BJ (cell line): ENCODE measurements around the gene ATP8B3. TPM values are rescaled to one million over a fixed set of nuclear protein-coding genes. Genes with fewer than 3 reads are reported as not detected.

Experiments
- CTCF ChIA-PET: fragments of 350-600 bp; formaldehyde crosslinking; extraction: SDS; loops from one replicate; lab custom pipeline; 2021; ENCODE audit warnings: antibody characterized with exemption, inconsistent platforms; lab: Yijun Ruan, JAX
- POLR2A ChIA-PET: fragments of 300-600 bp; sonication (Branson Sonifier 250); formaldehyde crosslinking; extraction: SDS; loops from one replicate; lab custom pipeline; 2021; ENCODE audit warnings: antibody characterized with exemption; lab: Charles Lee
- DNase-seq: peaks from one replicate; pipeline ENCODE4 v3.0.0-alpha.2; 2011; ENCODE audit warnings: low read depth
- H3K27me3 ChIP-seq: 2 replicates; pipeline ENCODE4 v1.6.0; 2011; ENCODE audit warnings: low read length; ENCODE audit not compliant: control insufficient read depth, insufficient read depth
- H3K36me3 ChIP-seq: 2 replicates; pipeline ENCODE4 v1.5.1; 2011; ENCODE audit warnings: low read length; ENCODE audit not compliant: control insufficient read depth, insufficient read depth
- H3K4me3 ChIP-seq: 2 replicates; pipeline ENCODE4 v1.5.1; 2011; ENCODE audit warnings: low read depth, mild to moderate bottlenecking, control low read depth, low read length
- CTCF ChIP-seq: IDR thresholded peaks from 2 replicates; pipeline ENCODE4 v1.5.1; 2011; ENCODE audit warnings: low read depth, mild to moderate bottlenecking, control low read depth, inconsistent platforms, low read length, moderate library complexity; ENCODE audit not compliant: insufficient read depth
- polyA plus RNA-seq: library from polyadenylated mRNA; depleted of rRNA; stranded (reverse); fragments of >200 nt; gene quantifications from 2 replicates; pipeline ENCODE4 v1.2.3, GENCODE V29; 2011

Gene ATP8B3
- polyA plus RNA-seq, 1 experiment, result 4.6 TPM

GRCh38 chr19:1853295-1854038 is 41.4 kb upstream of the ATP8B3 start:
- no peak for DNase-seq
- H3K27me3 ChIP-seq, result no peaks in the 10 kb centered on the region
- POLR2A ChIA-PET, result interaction anchor here (0.6 kb wide), 1 partner anchor 585 kb away, joined by 3 read pairs; the partner anchor contains the start of gene CIRBP
- H3K4me3 ChIP-seq, result no peak overlapping the region
- CTCF ChIA-PET, result interaction anchor here (0.5 to 2.1 kb wide), 5 partner anchors 13 to 34 kb away, joined by 3 to 11 read pairs (median 4); no protein-coding TSS in a partner anchor
- H3K36me3 ChIP-seq, result peaks cover 3% of the 10 kb centered on the region
- peak; percentile 94 for TF ChIP-seq CTCF

- ChIA-PET CTCF (interaction anchor here (0.9 to 2.1 kb wide), 5 partner anchors 12 to 168 kb away, joined by 3 to 11 read pairs (median 4); no protein-coding TSS in a partner anchor), POLR2A (interaction anchor here (0.6 kb wide), 1 partner anchor 584 kb away, joined by 3 read pairs; the partner anchor contains the start of gene CIRBP)
- DNase-seq, result no peak
- peaks cover 3% of the 10 kb centered on the region for H3K36me3 ChIP-seq
- TF ChIP-seq CTCF, result no peak
- H3K4me3 ChIP-seq, result no peak overlapping the region
- H3K27me3 ChIP-seq, result no peaks in the 10 kb centered on the region
These were observed 40.6 kb upstream of the ATP8B3 start for GRCh38 chr19:1852581-1853128.

- CTCF ChIA-PET, result interaction anchor here (0.8 to 2.1 kb wide), 5 partner anchors 14 to 168 kb away, joined by 3 to 11 read pairs (median 3); no protein-coding TSS in a partner anchor
- DNase-seq, result no peak
These were observed 39.8 kb upstream of the ATP8B3 start for GRCh38 chr19:1851654-1852580.

GRCh38 chr19:1850809-1851653 is 39.0 kb upstream of the ATP8B3 start:
- ChIA-PET CTCF (interaction anchor here (0.8 to 2.1 kb wide), 2 partner anchors 13 to 25 kb away, joined by 3 to 11 read pairs; no protein-coding TSS in a partner anchor), POLR2A (no interaction called here)
- DNase-seq, result no peak
- TF ChIP-seq CTCF, result no peak
- peaks cover 3% of the 10 kb centered on the region for H3K36me3 ChIP-seq
- no peaks in the 10 kb centered on the region for H3K27me3 ChIP-seq
- no peak overlapping the region for H3K4me3 ChIP-seq

More at GRCh38 chr19:1851654-1852580, 39.8 kb upstream of the ATP8B3 start:
- Histone ChIP-seq H3K36me3 (peaks cover 3% of the 10 kb centered on the region), H3K4me3 (no peak overlapping the region), H3K27me3 (no peaks in the 10 kb centered on the region)
- no peak for TF ChIP-seq CTCF
- POLR2A ChIA-PET, result no interaction called here
